OCI-M1 (cell line): ENCODE measurements around the gene ABCA7.
A peak's percentile ranks its signal among the peaks of the same experiment; 100 is the strongest.
"Not testable (repeated sequence)": the region's sequence is repeated elsewhere in the genome, so short reads cannot be mapped to it uniquely, and the experiment has no call there.

Experiments used
- DNase-seq: peaks from one replicate; lab custom pipeline; 2025; lab: John Stamatoyannopoulos, UW

ABCA7 gene

GRCh38 chr19:1105008-1105872, 65.3 kb downstream of the ABCA7 start:
- DNase-seq = peak; percentile 36

- no peak for DNase-seq
Observed at GRCh38 chr19:1105873-1106840, 66.2 kb downstream of the ABCA7 start.

- DNase-seq = peak; percentile 8
Observed at GRCh38 chr19:1106841-1107660, 67.1 kb downstream of the ABCA7 start.

GRCh38 chr19:1107661-1108261, 67.9 kb downstream of the ABCA7 start:
- no peak for DNase-seq

- no peak for DNase-seq
Observed at GRCh38 chr19:1108291-1109031, 68.6 kb downstream of the ABCA7 start.

- DNase-seq = no peak
Observed at GRCh38 chr19:1109032-1109551, 69.2 kb downstream of the ABCA7 start.

GRCh38 chr19:1109697-1110671, 70.1 kb downstream of the ABCA7 start:
- no peak for DNase-seq

GRCh38 chr19:1110809-1111640, 71.1 kb downstream of the ABCA7 start:
- DNase-seq = no peak

- no peak for DNase-seq
Observed at GRCh38 chr19:1111641-1112267, 71.8 kb downstream of the ABCA7 start.

GRCh38 chr19:1112268-1113029, 72.5 kb downstream of the ABCA7 start:
- no peak for DNase-seq

GRCh38 chr19:1113030-1113985, 73.4 kb downstream of the ABCA7 start:
- peak; percentile 73 for DNase-seq

GRCh38 chr19:1113986-1114483, 74.1 kb downstream of the ABCA7 start:
- DNase-seq = no peak

- not testable (repeated sequence) for DNase-seq
Observed at GRCh38 chr19:1114728-1115127, 74.8 kb downstream of the ABCA7 start.
